H1 (cell line): Measurements from ENCODE around the gene PLXNB2. TPM values are rescaled to one million over a fixed set of nuclear protein-coding genes. Genes with fewer than 3 reads are reported as not detected.

ENCODE experiments used
- BCL11A ChIP-seq, 2 experiments: IDR thresholded peaks; one replicate each; pipeline ENCODE4 v1.6.1; 2011; ENCODE audit warnings: low read depth in 2 of 2, low read length in 2 of 2, mild to moderate bottlenecking in 2 of 2
- CBX8 ChIP-seq: fragments of 300-800, 300-1000 bp; sonication (generic); IDR thresholded peaks from 2 replicates; pipeline ENCODE4 v1.7.1; 2016; ENCODE audit warnings: low read depth, low read length, borderline replicate concordance
- CEBPB ChIP-seq: IDR thresholded peaks from 2 replicates; pipeline ENCODE4 v1.6.1; 2012; ENCODE audit warnings: low read depth, low read length
- CHD7 ChIP-seq: fragments of 300-600 bp; sonication (generic); IDR thresholded peaks from 2 replicates; pipeline ENCODE4 v1.7.1; 2012; ENCODE audit warnings: low read length, moderate library complexity, mild to moderate bottlenecking, inconsistent platforms; ENCODE audit not compliant: insufficient replicate concordance
- MAFK ChIP-seq: IDR thresholded peaks from 2 replicates; pipeline ENCODE4 v1.6.1; 2012; ENCODE audit warnings: low read depth, mild to moderate bottlenecking, improper control_type of control experiment, low read length
- PHF8 ChIP-seq: fragments of 200-600 bp; sonication (generic); conservative IDR thresholded peaks from 2 replicates; pipeline ENCODE4 v1.7.1; 2012; ENCODE audit warnings: low read depth, mild to moderate bottlenecking, inconsistent platforms, low read length, moderate library complexity
- POU5F1 ChIP-seq: IDR thresholded peaks from 2 replicates; pipeline ENCODE4 v1.6.1; 2011; ENCODE audit warnings: low read depth, mild to moderate bottlenecking, low read length, moderate library complexity
- RAD21 ChIP-seq, 2 experiments: IDR thresholded peaks in 1 of 2; conservative IDR thresholded peaks in 1 of 2; 2 replicates each; pipeline ENCODE4 v1.6.1; 2011; ENCODE audit warnings: low read depth in 2 of 2, low read length in 2 of 2, improper control_type of control experiment in 1 of 2, inconsistent platforms in 1 of 2, mild to moderate bottlenecking in 1 of 2, moderate library complexity in 1 of 2
- RFX5 ChIP-seq: IDR thresholded peaks from 2 replicates; pipeline ENCODE4 v1.6.1; 2011; ENCODE audit warnings: low read depth, low read length, improper control_type of control experiment, borderline replicate concordance
- RXRA ChIP-seq: IDR thresholded peaks from 2 replicates; pipeline ENCODE4 v1.6.1; 2011; ENCODE audit warnings: low read depth, mild to moderate bottlenecking, low read length, moderate library complexity; ENCODE audit not compliant: insufficient read depth
- polyA plus RNA-seq, 7 experiments: library from polyadenylated mRNA; depleted of rRNA in 3 of 7; stranded (reverse) in 5 of 7; unstranded in 2 of 7; fragments of >200 nt in 5 of 7; fragments of 200-250 nt in 2 of 7; gene quantifications; 1 replicate in 5 of 7; 2 replicates in 1 of 7; 4 replicates in 1 of 7; pipeline versions ENCODE4 v1.2.1 to v1.2.3, GENCODE V29; 2011 to 2013; ENCODE audit warnings: missing spikeins in 2 of 7, mixed read lengths in 2 of 7
- total RNA-seq: library from RNA; stranded (reverse); fragmentation: NEBNext Ultra II Directional; extraction: Animal tissue kit (Norgen Biotek cat#: 25700); gene quantifications from 2 replicates; pipeline ENCODE4 v1.2.1, GENCODE V29; 2021
- TF ChIP-seq, protein P1 (sequence below): IDR thresholded peaks from 2 replicates; pipeline ENCODE4 v1.6.1; 2012; ENCODE audit warnings: inconsistent platforms

PLXNB2 gene
- total and polyA plus RNA-seq, 2 of the 8 experiments (the other 6 are each of a cell fraction or from before 2014, with no cell fraction given), result 58.3 to 92.8 TPM

DNA sequence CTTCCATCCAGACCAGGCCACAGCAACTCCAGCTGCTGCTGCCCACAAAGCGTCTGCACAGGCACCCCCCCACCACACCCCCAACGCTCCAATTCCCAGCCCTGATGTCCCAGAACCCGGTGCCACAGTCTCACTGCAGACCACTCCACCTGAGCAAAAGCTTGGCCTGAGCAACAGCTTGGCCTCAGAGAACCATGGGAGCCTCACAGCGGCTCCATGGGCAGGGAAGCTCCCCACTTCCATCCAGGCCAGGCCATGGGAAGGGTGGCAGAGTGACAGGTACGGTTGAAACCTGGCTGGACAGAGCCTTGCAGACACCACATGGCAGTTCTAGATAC, 13.2 kb downstream of the PLXNB2 start (continued):
- TF ChIP-seq CHD7, result no peak
- TF ChIP-seq RAD21 (IDR thresholded peaks at IDR 0.05 in 1 of 2, conservative IDR thresholded peaks at IDR 0.05 in 1 of 2; ENCODE audit: low read depth in 2 of 2, low read length in 2 of 2), result no peak
- TF ChIP-seq, protein P1, sequence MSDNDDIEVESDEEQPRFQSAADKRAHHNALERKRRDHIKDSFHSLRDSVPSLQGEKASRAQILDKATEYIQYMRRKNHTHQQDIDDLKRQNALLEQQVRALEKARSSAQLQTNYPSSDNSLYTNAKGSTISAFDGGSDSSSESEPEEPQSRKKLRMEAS, result no peak
- no peak for TF ChIP-seq PHF8
- TF ChIP-seq RFX5, result no peak
- TF ChIP-seq CEBPB, result no peak
- no peak for TF ChIP-seq MAFK
- no peak for TF ChIP-seq RXRA
- TF ChIP-seq CBX8, result no peak
- no peak for TF ChIP-seq BCL11A (IDR thresholded peaks at IDR 0.05; ENCODE audit: low read depth in 2 of 2, low read length in 2 of 2)
- TF ChIP-seq POU5F1, result no peak
